Sigmoid colon (tissue), 3 donors: ENCODE measurements around the gene EHBP1.

Source experiments
- POLR2A ChIP-seq, 2 donors: fragments of 450-650 bp; IDR thresholded peaks; one replicate each; pipeline ENCODE4 v1.6.1; 2016; ENCODE audit warnings: antibody characterized with exemption in 2 of 2, mild to moderate bottlenecking in 2 of 2, moderate library complexity in 2 of 2
- TF ChIP-seq, protein P1 (sequence below), 4 experiments: fragments of 450-650 bp in 3 of 4; fragments of 200-600 bp in 1 of 4; IDR thresholded peaks; one replicate each; pipeline ENCODE4 v1.5.1; 2016 to 2019; ENCODE audit warnings: antibody characterized with exemption in 4 of 4, mild to moderate bottlenecking in 3 of 4, moderate library complexity in 2 of 4

- TF ChIP-seq, protein P1, sequence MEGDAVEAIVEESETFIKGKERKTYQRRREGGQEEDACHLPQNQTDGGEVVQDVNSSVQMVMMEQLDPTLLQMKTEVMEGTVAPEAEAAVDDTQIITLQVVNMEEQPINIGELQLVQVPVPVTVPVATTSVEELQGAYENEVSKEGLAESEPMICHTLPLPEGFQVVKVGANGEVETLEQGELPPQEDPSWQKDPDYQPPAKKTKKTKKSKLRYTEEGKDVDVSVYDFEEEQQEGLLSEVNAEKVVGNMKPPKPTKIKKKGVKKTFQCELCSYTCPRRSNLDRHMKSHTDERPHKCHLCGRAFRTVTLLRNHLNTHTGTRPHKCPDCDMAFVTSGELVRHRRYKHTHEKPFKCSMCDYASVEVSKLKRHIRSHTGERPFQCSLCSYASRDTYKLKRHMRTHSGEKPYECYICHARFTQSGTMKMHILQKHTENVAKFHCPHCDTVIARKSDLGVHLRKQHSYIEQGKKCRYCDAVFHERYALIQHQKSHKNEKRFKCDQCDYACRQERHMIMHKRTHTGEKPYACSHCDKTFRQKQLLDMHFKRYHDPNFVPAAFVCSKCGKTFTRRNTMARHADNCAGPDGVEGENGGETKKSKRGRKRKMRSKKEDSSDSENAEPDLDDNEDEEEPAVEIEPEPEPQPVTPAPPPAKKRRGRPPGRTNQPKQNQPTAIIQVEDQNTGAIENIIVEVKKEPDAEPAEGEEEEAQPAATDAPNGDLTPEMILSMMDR (IDR thresholded peaks at IDR 0.05): no peak
- no peak for TF ChIP-seq POLR2A (IDR thresholded peaks at IDR 0.05)
These were observed 169.4 kb downstream of the EHBP1 start for GRCh38 chr2:62874881-62875383.
